ENCODE data around the gene FCGR1A. TPM values are rescaled to one million over a fixed set of nuclear protein-coding genes. Genes with fewer than 3 reads are reported as not detected.
"Not testable (repeated sequence)": the region's sequence is repeated elsewhere in the genome, so short reads cannot be mapped to it uniquely, and the experiment has no call there.

The FCGR1A gene
- total RNA-seq, 1 experiment from 2014 or later = not detected

- DNase-seq (ENCODE audit: unreplicated experiment); CTCF ChIA-PET; H3K4me1 Mint-ChIP-seq (ENCODE audit: insufficient read depth, unreplicated experiment); H3K4me3 Mint-ChIP-seq (ENCODE audit: unreplicated experiment); POLR2A ChIA-PET; H3K9me3 Mint-ChIP-seq (ENCODE audit: unreplicated experiment); H3K36me3 Mint-ChIP-seq (ENCODE audit: insufficient read depth, unreplicated experiment); BruUV-seq (replicated peaks); intact Hi-C loops (cut with micrococcal nuclease); H3K27ac Mint-ChIP-seq (ENCODE audit: low read depth, unreplicated experiment): not testable (repeated sequence)
- H3K27me3 Mint-ChIP-seq (ENCODE audit: insufficient read depth, unreplicated experiment) = peaks cover 23% of the 10 kb centered on the region
These were observed 10.7 kb upstream of the FCGR1A start for GRCh38 chr1:149771653-149772425.

GRCh38 chr1:149775510-149776147 lies 6.9 kb upstream of the FCGR1A start:
- BruUV-seq (replicated peaks); intact Hi-C loops (cut with micrococcal nuclease); POLR2A ChIA-PET; DNase-seq (ENCODE audit: unreplicated experiment); H3K4me3 Mint-ChIP-seq (ENCODE audit: unreplicated experiment); H3K27ac Mint-ChIP-seq (ENCODE audit: low read depth, unreplicated experiment); H3K9me3 Mint-ChIP-seq (ENCODE audit: unreplicated experiment); H3K4me1 Mint-ChIP-seq (ENCODE audit: insufficient read depth, unreplicated experiment); H3K36me3 Mint-ChIP-seq (ENCODE audit: insufficient read depth, unreplicated experiment); CTCF ChIA-PET: not testable (repeated sequence)
- peaks cover 38% of the 10 kb centered on the region for H3K27me3 Mint-ChIP-seq (ENCODE audit: insufficient read depth, unreplicated experiment)

GRCh38 chr1:149777084-149777483 lies 5.4 kb upstream of the FCGR1A start:
- CTCF ChIA-PET; POLR2A ChIA-PET; H3K9me3 Mint-ChIP-seq (ENCODE audit: unreplicated experiment); H3K27ac Mint-ChIP-seq (ENCODE audit: low read depth, unreplicated experiment); intact Hi-C loops (cut with micrococcal nuclease); H3K4me1 Mint-ChIP-seq (ENCODE audit: insufficient read depth, unreplicated experiment); DNase-seq (ENCODE audit: unreplicated experiment); BruUV-seq (replicated peaks); H3K36me3 Mint-ChIP-seq (ENCODE audit: insufficient read depth, unreplicated experiment); H3K4me3 Mint-ChIP-seq (ENCODE audit: unreplicated experiment): not testable (repeated sequence)
- H3K27me3 Mint-ChIP-seq (ENCODE audit: insufficient read depth, unreplicated experiment) = peaks cover 50% of the 10 kb centered on the region

- H3K9me3 Mint-ChIP-seq (ENCODE audit: unreplicated experiment); BruUV-seq (replicated peaks); POLR2A ChIA-PET; DNase-seq (ENCODE audit: unreplicated experiment); intact Hi-C loops (cut with micrococcal nuclease); H3K4me3 Mint-ChIP-seq (ENCODE audit: unreplicated experiment); H3K4me1 Mint-ChIP-seq (ENCODE audit: insufficient read depth, unreplicated experiment); H3K27ac Mint-ChIP-seq (ENCODE audit: low read depth, unreplicated experiment); H3K36me3 Mint-ChIP-seq (ENCODE audit: insufficient read depth, unreplicated experiment); CTCF ChIA-PET: not testable (repeated sequence)
- peaks cover 52% of the 10 kb centered on the region for H3K27me3 Mint-ChIP-seq (ENCODE audit: insufficient read depth, unreplicated experiment)
These were observed 4.2 kb upstream of the FCGR1A start for GRCh38 chr1:149778313-149778712.

- POLR2A ChIA-PET; DNase-seq (ENCODE audit: unreplicated experiment); H3K36me3 Mint-ChIP-seq (ENCODE audit: insufficient read depth, unreplicated experiment); CTCF ChIA-PET; intact Hi-C loops (cut with micrococcal nuclease); H3K4me3 Mint-ChIP-seq (ENCODE audit: unreplicated experiment); BruUV-seq (replicated peaks); H3K9me3 Mint-ChIP-seq (ENCODE audit: unreplicated experiment); H3K27ac Mint-ChIP-seq (ENCODE audit: low read depth, unreplicated experiment); H3K4me1 Mint-ChIP-seq (ENCODE audit: insufficient read depth, unreplicated experiment): not testable (repeated sequence)
- H3K27me3 Mint-ChIP-seq (ENCODE audit: insufficient read depth, unreplicated experiment) = peaks cover 30% of the 10 kb centered on the region
These were observed 995 bp upstream of the FCGR1A start for GRCh38 chr1:149781413-149781984.

GRCh38 chr1:149783289-149783688 lies 795 bp downstream of the FCGR1A start:
- peaks cover 14% of the 10 kb centered on the region for H3K27me3 Mint-ChIP-seq (ENCODE audit: insufficient read depth, unreplicated experiment)
- CTCF ChIA-PET; H3K36me3 Mint-ChIP-seq (ENCODE audit: insufficient read depth, unreplicated experiment); POLR2A ChIA-PET; intact Hi-C loops (cut with micrococcal nuclease); H3K9me3 Mint-ChIP-seq (ENCODE audit: unreplicated experiment); H3K4me3 Mint-ChIP-seq (ENCODE audit: unreplicated experiment); H3K4me1 Mint-ChIP-seq (ENCODE audit: insufficient read depth, unreplicated experiment); BruUV-seq (replicated peaks); H3K27ac Mint-ChIP-seq (ENCODE audit: low read depth, unreplicated experiment); DNase-seq (ENCODE audit: unreplicated experiment): not testable (repeated sequence)

- H3K27ac Mint-ChIP-seq (ENCODE audit: low read depth, unreplicated experiment); DNase-seq (ENCODE audit: unreplicated experiment); H3K4me1 Mint-ChIP-seq (ENCODE audit: insufficient read depth, unreplicated experiment); POLR2A ChIA-PET; CTCF ChIA-PET; H3K9me3 Mint-ChIP-seq (ENCODE audit: unreplicated experiment); H3K36me3 Mint-ChIP-seq (ENCODE audit: insufficient read depth, unreplicated experiment); BruUV-seq (replicated peaks); H3K4me3 Mint-ChIP-seq (ENCODE audit: unreplicated experiment); intact Hi-C loops (cut with micrococcal nuclease): not testable (repeated sequence)
- peaks cover 14% of the 10 kb centered on the region for H3K27me3 Mint-ChIP-seq (ENCODE audit: insufficient read depth, unreplicated experiment)
These were observed 1.4 kb downstream of the FCGR1A start for GRCh38 chr1:149783868-149784267.

- BruUV-seq (replicated peaks); H3K36me3 Mint-ChIP-seq (ENCODE audit: insufficient read depth, unreplicated experiment); H3K9me3 Mint-ChIP-seq (ENCODE audit: unreplicated experiment); H3K27ac Mint-ChIP-seq (ENCODE audit: low read depth, unreplicated experiment); intact Hi-C loops (cut with micrococcal nuclease); DNase-seq (ENCODE audit: unreplicated experiment); H3K27me3 Mint-ChIP-seq (ENCODE audit: insufficient read depth, unreplicated experiment); POLR2A ChIA-PET; H3K4me1 Mint-ChIP-seq (ENCODE audit: insufficient read depth, unreplicated experiment); CTCF ChIA-PET; H3K4me3 Mint-ChIP-seq (ENCODE audit: unreplicated experiment): not testable (repeated sequence)
These were observed 5.4 kb downstream of the FCGR1A start for GRCh38 chr1:149787688-149788451.
